NCI-H526 (cell line): ENCODE measurements around the gene UTS2R.

Experiments
- DNase-seq, 2 experiments: peaks; one replicate each; lab custom pipeline; 2025; lab: John Stamatoyannopoulos, UW

UTS2R gene

DNA sequence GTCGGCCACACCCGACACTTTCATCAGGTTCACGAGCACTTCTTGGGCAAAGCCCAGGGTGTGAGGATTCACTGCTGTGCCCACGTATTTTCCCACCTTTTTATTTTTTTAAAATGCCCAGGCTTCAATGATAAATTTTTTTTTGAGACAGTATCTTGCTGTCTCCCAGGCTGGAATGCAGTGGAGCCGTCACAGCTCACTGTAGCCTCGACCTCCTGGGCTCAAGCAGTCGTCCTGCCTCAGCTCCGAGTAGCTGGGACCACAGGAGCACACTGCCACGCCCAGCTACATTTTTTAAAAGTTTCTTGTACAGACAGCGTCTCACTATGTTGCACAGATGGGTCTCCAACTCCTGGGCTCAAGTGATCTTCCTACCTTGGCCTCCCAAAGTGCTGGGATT, 17.8 kb downstream of the UTS2R start:
- no peak for DNase-seq

DNA sequence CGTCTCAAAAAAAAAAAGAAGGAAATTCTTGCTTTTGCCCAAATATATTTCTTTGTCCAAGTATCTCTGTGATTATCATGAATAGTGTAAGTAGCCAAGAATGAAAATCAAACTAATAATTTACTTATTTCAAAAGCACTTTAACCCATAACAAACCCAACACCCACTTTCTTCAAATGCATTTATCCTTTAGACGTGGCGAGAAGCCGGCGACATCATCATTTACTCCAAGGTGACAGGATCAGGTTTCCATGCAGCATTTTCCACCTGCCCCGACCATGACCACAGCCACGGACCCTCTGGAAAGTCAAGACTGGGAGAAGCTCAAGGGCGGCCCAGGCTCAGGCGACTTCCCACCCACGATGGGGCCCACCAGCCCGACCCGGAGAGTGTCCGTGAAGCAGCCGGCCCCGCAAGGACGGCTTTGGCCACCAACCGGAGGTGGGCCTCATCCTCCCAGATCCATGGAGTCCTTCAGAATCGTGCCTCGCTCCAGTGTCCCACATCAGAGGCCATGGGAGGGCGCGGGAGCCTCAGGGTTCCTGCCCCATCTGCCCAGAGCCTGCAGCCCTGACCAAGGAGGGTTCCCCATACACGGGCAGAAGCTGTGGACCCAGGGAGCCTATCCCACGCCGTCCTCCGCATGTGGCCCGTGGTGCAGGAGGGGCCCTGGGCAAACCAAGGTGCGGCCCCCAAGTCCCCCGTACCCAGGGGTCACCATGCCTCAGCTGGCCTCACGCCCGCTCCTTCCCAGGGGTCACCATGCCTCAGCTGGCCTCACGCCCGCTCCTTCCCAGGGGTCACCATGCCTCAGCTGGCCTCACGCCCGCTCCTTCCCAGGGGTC, 18.7 kb downstream of the UTS2R start:
- DNase-seq = no peak

DNA sequence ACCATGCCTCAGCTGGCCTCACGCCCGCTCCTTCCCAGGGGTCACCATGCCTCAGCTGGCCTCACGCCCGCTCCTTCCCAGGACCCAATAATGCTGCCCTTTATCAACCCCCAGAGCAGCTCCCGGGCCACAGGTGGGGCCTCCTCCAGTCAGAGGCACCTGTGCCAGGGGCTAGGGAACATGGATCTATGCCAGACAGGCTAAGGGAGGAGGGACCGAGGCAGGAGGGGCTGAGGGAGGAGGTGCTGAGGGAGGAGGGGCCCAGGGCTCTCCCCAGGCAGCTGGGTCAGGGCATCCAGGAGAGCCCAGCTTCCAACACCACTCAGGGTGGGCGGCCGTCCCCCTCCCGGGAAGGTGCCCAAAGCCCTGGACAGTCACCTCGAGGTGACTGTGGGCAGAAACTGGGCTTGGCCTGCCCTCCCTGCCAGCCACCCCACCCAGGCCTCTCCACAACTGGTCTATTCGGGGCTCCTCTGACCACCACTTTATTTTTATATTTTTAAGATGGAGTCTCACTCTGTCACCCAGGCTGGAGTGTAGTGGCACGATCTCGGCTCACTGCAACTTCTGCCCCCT, 19.4 kb downstream of the UTS2R start:
- no peak for DNase-seq

DNA sequence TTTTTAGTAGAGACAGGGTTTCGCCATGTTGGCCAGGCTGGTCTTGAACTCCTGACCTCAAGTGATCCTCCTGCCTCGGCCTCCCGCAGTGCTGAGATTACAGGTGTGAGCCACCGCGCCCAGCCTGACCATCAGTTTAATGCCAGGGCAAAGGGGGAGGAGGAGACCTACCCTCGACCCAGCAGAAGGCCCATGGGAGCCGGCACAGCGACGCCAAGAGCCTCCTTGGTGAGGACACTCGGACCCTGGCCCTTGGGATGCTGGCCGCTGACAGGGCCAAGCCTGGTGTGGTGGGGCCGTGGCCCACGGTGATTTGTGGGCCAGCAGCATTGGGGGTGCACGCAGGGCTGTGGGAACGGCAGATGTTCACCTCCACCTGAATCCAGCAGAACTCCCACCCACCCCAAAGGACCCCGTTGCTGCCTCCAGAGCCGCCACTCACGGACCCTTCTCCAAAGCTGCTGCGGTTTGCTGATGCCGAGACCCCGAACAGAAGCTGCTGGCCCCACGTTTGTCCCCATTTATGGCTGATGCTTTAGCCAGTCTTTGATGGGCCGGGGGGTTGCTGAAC, 20.0 kb downstream of the UTS2R start:
- no peak for DNase-seq

DNA sequence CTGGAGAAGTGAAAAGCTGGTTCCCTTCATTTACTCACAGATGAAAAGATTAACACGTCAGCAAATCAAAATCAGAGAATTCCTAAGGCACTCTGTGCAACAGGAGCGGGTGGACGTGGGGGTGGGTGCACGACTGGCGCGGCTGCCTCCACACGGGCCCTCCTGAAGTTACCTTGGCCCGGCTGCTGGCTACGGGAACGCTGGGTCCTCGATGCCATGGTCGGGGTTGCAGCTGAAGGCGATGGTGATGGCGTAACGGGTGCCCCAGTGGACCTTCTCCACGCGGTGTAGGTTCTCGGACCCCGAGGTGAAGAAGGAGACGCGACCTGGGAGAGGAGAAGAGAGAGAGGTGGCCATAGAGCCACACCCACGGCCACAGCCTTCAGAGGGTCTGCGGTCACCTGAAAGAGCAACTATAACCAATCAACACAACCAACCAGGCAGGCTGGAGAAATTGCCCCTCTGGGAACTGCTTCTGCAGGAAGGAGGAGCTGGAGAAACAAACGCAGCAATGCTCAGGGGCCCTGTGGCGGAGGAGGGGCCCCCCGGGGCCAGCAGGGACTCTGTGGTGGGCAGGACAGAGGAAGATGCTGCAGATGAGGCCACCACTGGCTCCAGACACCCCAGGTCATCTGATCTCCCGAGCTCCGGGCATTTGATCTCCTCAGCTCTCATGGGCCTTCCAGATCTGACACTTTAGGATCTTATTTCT, 20.8 kb downstream of the UTS2R start:
- no peak for DNase-seq

DNA sequence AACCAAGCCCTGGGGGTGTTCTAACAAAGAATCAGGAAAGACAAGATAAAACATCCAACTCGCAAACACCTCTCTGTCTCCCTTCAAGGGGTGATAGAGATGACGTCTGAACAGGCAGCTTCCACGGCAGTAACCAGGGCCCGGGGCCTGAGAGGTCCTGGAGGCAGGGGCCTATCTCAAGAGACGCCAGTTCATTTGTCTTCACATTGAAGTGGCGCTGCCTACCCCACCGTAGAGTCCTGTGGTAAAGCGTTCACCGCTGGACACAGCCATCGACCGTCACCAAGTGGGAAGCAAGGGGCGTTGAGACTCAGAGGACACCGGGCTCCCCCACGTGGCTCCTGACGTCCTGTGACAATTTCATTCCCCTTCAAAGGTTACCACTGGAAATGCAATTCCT, 21.4 kb downstream of the UTS2R start:
- DNase-seq = no peak

DNA sequence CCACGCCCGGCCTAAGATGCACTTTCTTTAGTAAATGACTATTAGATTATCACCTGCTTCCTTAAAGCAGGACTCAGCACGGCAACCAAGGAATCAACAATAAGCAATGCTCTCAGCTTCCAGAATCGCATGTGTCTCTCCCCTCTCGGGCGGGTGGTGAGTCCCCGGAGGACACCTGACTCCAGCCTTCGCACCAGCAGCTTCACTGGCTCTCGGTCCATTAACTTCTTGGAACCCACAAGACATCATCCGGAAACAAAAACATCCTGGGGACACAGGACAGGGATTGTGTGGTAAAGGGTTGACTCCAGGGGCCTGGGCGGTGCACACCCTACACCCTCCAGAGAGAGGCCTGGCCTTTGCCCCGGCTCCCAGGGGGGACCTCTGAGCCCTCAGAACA, 22.7 kb downstream of the UTS2R start:
- DNase-seq = no peak

DNA sequence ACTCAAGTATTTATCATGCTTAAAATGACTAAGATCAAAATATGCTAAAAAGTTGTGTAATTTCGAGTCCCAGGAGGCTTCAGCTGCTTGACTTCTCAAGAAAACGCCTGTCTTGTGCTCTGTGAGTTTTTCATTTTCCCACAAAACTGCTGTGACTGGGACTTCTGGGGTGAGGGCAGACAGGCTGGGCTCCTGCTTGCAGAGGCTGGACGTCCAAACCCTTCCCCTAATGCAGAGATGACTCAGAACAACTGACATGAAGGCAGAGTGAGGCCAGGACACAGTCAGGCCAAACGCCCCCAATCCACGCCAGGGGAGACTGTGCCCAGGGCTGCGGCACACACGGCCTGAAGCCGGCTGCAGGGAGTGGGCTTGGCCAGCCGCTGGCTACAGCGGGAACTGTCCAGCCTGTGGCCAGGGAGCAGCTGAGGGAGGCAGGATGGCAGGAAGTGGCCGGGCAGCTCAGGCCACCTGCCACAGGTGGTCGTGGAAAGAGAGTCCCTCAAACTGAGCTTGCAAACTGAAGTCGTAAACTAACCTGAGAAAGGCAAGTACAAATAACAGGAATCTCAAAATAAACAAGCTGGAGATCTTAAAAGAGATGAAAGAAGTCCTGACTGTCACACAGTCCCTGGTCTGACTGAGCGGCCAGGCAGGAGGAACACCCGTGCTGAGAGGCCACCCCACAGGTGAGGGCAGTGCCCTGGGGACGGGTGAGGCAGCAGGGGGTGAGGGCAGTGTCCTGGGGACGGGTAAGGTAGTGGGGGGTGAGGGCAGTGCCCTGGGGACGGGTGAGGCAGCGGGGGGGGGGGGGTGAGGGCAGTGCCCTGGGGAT, 25.3 kb downstream of the UTS2R start:
- no peak for DNase-seq

DNA sequence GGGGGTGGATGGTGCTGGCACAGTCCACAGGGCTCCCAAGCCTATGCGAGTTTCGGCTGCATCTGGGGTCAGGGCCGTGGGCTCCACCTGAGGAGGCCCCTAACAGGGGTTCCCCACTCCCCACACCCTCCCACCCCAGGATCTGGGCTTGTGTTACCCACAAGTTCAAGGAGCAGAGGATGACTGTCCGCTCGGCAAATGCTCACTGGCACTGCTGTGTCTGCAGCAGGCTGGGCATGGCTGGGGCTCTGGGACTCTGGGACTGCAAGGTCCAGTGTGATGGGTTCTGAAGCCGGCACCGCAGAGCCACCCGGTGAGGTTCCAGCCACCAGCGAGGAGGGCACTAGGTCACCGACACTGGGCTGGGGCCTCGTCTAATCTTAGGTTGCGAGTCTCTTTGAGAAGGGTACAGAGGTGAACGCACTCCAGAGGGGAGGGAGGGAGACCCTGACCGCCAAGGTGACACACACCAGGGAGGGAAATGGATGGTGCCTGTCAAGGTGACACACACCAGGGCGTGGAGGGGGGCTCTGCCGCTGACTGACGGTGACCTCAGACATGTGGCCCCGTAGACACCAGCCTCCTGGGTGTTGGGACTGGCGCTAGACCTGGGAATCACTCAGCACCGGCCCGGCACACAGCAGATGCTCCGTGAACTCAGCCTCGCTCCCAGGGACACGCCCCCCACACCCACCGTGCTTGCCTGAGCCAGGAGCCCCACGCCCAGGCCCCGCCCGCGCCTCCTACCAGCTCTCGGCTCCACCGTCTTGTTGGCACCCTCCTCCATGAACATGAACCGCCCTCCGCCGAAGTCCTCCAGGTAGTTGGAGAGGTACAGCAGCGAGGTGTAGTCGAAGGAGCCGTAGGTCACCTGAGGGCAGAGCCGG, 26.1 kb downstream of the UTS2R start:
- no peak for DNase-seq

DNA sequence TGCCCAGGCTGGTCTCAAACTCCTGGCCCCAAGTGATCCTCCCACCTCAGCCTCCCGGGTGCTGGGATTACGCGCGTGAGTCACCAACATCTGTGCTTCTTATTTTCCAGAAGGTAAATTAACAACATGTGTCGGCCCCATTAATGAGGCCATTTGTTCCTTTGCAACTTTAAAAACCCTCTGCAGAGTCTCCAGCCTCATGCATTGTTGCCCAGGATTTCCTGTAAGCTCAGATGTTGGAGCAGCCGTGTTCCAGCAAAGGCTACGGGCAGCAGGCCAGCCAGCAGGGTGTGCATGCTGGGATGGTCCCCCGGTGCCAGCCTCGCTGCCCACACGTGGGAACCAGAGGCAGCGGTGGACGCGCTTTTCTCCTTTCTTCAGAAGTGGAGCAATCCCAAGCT, 27.5 kb downstream of the UTS2R start:
- no peak for DNase-seq

DNA sequence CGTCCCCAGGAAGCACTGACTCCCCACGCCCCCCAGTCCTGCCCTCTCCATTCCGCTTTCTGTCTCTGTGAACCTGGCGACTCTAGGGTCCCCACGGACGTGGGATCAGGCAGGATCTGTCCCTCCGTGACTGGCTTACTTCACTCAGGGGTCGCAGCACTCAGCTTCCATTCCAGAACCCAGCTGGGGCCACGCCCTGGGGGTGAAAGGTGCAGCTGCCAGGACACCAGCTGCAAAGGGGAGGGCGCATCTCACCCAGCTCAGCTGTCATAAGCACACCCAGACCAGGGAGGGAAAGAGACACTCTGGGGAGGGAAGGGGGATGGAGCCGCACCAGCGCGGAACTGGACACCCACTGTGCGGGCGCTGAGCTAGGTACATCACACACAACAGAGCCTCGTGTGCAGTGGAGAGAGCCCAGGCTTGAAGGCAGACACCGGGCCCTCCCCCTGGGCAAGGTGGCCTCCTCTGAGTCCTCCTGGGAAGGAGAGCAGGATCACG, 28.1 kb downstream of the UTS2R start:
- no peak for DNase-seq

DNA sequence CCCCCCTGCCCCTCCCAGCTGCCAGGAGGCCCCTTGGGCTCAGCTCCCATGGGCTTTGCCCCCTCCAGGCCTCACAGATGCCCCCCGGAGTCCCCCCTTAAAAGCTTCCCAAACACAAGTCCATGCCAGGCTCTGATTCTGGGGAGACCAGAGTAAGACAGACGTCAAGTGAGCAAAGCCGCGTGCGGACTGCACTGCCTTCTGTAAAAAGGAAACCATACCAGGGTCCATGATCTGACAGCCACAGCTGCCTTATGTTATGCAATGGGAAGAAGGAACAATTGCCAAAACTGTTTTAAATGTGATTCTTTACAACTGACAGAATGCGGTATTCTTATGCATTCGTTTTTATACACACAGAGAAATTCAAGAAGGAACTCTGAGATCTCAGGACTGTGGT, 28.6 kb downstream of the UTS2R start:
- DNase-seq = no peak

DNA sequence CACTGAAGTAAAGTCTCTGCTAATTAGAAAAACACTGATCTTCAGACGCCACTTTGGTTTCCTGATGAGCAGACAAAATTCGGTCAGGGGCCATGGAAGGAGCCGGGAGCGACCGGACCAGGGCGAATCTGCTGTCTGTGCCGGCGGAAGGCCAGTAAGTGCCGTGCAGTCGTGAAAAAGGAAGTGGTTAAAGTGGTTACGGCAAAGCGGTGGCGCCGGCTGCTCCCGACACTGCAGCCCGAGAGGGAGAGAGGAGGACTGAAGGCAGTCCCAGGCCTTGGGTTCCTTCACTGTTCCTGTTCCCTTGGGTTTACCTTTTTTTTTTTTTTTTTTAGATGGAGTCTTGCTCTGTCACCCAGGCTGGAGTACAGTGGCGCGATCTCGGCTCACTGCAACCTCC, 29.3 kb downstream of the UTS2R start:
- no peak for DNase-seq

DNA sequence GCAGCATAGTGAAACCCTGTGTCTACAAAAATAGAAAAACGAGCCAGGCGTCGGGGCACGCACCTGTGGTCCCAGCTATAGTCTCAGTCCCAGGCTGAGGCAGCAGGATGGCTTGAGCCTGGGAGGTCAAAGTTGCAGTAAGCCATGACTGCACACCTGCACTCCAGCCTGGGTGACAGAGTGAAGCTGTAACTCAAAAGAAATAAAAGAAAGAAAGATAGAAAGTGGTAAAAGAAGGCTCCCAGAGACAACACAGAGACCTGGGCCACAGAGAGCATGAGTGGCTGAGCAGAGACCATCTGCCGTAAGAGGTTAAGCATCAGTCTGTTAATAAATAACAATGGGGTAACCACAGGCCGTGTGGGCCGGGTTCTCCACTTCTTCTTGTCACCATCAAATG, 31.3 kb downstream of the UTS2R start:
- no peak for DNase-seq

DNA sequence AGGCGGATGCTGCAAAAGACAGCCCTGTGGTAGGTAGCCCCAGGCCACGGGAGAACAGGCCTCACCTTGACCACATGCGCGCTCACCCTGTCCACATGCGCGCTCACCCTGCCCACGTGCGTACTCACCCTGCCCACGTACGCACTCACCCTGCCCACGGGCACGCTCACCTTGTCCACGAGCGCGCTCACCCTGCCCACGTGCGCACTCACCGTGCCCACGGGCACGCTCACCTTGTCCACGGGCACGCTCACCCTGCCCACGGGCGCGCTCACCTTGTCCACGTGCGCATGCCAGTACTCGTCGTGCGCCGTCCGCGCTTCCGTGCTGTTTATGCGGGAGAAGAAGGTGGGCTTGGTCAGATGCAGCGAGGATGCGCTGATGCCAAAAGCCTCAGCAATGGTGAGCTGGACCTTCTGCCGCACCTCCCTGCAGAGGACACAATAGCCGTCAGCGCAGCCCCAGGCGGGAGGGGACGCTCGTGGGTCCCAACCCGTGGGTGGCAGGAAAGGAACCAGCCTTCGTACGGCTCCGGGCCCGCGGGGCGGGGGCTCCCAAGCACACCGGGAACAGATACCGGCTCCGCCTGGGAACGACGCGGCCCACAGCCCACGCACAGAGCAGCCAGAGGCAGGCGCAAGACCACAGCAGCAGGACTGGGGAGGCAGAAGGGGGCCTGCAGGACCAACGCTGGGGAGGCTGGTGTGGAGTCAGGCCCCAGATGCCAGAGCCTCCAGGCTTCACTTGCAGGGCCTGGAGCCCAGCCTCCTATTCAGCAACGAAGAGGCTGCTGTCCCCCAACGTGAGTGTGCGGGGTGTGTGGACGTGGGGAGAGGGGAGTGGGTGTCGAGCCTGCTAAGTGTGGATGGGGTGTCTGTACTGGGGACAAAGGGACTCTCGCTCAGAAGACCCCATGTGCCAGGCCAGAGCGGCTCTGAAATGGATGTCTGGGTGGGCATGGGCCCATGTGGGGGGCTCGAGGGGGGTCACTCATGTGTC, 32.4 kb downstream of the UTS2R start:
- no peak for DNase-seq

DNA sequence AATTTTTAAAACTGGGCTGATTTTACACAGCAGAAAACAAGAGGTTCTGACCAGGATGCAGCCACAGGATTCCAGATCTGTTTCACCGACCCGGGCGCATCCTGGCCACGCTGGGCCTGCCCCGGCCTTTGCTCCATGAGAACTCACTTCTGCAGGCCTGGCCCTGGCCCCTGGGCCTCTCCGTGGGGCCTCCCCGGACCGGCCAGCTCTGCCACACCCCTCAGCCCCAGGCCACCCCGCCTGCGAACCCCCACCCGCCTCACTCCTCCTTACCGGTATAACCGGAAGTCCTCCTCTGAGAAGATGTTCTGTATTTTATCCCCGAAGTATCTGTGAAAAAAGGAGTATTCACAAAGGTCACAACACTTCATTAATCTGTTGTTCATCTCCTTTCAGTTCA, 33.5 kb downstream of the UTS2R start:
- no peak for DNase-seq

DNA sequence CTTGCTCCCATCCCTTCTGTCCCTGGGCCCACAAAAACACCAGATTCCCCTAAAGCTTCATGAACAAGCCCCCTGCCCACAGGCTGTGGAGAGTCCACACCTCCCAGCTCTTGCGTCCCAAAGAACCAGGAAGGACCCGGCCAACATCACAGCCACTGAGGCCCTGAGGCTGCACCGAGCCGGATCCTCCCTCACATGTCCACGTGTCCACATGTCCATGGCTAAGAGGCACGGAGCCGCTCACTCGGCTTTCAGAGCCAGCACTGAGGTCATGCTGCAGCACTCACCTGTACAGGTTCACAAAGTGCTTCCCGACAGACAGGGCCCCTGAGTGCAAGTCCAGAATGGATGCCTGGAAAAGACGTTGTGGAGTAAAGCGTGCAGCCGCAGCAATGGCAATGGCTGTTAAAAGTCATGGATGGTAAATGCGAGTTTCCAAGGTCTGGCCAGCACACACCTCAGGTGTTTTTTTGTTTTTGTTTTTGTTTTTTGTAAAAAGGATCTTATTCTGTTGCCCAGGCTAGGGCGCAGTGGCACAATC, 34.6 kb downstream of the UTS2R start:
- no peak for DNase-seq

DNA sequence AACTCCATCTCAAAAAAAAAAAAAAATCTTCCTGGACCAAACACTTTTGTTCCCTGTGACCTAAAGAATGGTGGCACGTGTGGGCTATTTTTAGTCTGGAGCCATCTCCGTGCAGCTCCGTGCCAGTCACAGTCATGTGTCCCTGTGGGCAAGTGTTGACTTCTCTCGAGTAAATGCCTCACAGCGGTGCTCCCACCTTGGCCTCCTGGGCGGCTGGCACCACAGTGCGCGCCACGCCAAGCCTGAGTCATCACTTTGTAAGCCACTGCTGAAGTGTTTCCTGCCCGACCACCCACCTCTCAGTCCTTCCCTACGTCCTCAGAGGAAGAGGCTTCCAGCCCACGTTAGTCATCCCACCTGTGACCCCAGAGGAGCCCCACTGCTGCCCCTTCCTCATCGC, 35.7 kb downstream of the UTS2R start:
- no peak for DNase-seq

DNA sequence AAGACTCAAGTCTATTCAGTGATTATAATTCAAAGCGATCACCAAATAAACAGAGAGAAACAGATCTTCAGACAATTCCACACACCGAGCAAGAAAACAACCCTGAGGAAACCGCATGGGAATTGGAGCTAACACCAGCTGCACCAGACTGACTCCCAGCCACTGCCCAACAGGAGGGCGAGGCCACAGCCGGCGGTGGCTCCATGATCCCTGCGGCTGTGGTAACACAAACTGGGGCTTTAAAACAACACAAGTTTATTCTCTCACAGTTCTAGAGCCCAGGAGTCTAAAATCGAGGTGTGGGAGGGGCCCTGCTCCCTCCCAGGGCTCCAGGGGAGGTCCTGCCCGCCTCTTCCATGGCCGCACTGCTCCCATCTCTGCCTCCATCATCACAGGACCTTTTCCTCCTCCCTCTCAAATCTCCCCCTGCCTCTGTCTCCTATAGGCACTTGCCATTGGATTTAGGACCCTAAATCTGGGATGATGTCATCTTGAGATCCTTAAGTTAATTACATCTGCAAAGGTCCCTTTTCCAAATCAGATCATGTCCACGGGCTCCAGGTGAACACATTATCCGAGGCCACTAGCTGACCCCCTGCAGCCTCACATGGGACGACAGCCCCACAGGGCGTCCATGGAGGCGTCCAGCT, 36.8 kb downstream of the UTS2R start:
- no peak for DNase-seq
